Fibroblast of lung (primary cell): ENCODE data around the gene SLC35B1. TPM values are rescaled to one million over a fixed set of nuclear protein-coding genes. Genes with fewer than 3 reads are reported as not detected.

ENCODE experiments used
- DNase-seq, 2 donors: peaks; one replicate each; pipeline versions ENCODE4 v3.0.0 to v3.0.0-alpha.2; 2010; ENCODE audit warnings: low read depth in 2 of 2
- H2AFZ ChIP-seq: 2 replicates; pipeline ENCODE4 v1.5.1; 2012; ENCODE audit warnings: low read length, control low read depth, inconsistent platforms
- H3K27ac ChIP-seq: 2 replicates; pipeline ENCODE4 v1.5.1; 2011; ENCODE audit warnings: low read length, control low read depth; ENCODE audit not compliant: insufficient read depth
- H3K27me3 ChIP-seq: 2 replicates; pipeline ENCODE4 v1.5.1; 2011; ENCODE audit warnings: mild to moderate bottlenecking, low read length; ENCODE audit not compliant: control insufficient read depth, insufficient read depth
- H3K36me3 ChIP-seq: 2 replicates; pipeline ENCODE4 v1.5.1; 2011; ENCODE audit warnings: low read length; ENCODE audit not compliant: control insufficient read depth, insufficient read depth
- H3K4me1 ChIP-seq: 2 replicates; pipeline ENCODE4 v1.5.1; 2011; ENCODE audit warnings: low read length; ENCODE audit not compliant: control insufficient read depth, insufficient read depth; ENCODE audit errors: extremely low read depth
- H3K4me2 ChIP-seq: 2 replicates; pipeline ENCODE4 v1.5.1; 2011; ENCODE audit warnings: low read length, control low read depth; ENCODE audit not compliant: insufficient read depth; ENCODE audit errors: extremely low read depth
- H3K4me3 ChIP-seq, 4 experiments: fragments of 200-600 bp in 1 of 4; sonication (generic) in 1 of 4; replicated peaks in 1 of 4; 2 replicates each; pipeline ENCODE4 v1.5.1; 2011 to 2016; ENCODE audit warnings: low read length in 4 of 4, low read depth in 3 of 4, mild to moderate bottlenecking in 3 of 4, control low read depth in 2 of 4, inconsistent platforms in 1 of 4, mixed read lengths in 1 of 4; ENCODE audit not compliant: insufficient read depth in 1 of 4; ENCODE audit errors: control extremely low read depth in 1 of 4
- H3K79me2 ChIP-seq: 2 replicates; pipeline ENCODE4 v1.5.1; 2012; ENCODE audit warnings: mild to moderate bottlenecking, low read length, inconsistent platforms; ENCODE audit not compliant: control insufficient read depth, insufficient read depth
- H3K9ac ChIP-seq: 2 replicates; pipeline ENCODE4 v1.5.1; 2011; ENCODE audit warnings: mild to moderate bottlenecking, low read length, control low read depth; ENCODE audit not compliant: insufficient read depth
- H3K9me3 ChIP-seq: 2 replicates; pipeline ENCODE4 v1.5.1; 2012; ENCODE audit warnings: low read depth, low read length; ENCODE audit not compliant: control insufficient read depth, insufficient read depth
- H4K20me1 ChIP-seq: 2 replicates; pipeline ENCODE4 v1.5.1; 2011; ENCODE audit warnings: low read length; ENCODE audit not compliant: control insufficient read depth, insufficient read depth; ENCODE audit errors: extremely low read depth
- CTCF ChIP-seq, 2 donors: IDR thresholded peaks in 1 of 2; conservative IDR thresholded peaks in 1 of 2; 1 replicate in 1 of 2; 2 replicates in 1 of 2; pipeline ENCODE4 v1.5.1; 2011 to 2012; ENCODE audit warnings: low read length in 2 of 2, control low read depth in 1 of 2, inconsistent platforms in 1 of 2, low read depth in 1 of 2, mild to moderate bottlenecking in 1 of 2
- EZH2 ChIP-seq: IDR thresholded peaks from 2 replicates; pipeline ENCODE4 v1.5.1; 2012; ENCODE audit warnings: low read length, control low read depth, mild to moderate bottlenecking; ENCODE audit errors: missing control alignments
- polyA plus RNA-seq, 2 donors: library from polyadenylated mRNA; depleted of rRNA in 1 of 2; stranded (reverse) in 1 of 2; unstranded in 1 of 2; fragments of >200 nt; gene quantifications; 2 replicates each; pipeline ENCODE4 v1.2.1, GENCODE V29; 2011 to 2012; ENCODE audit warnings: missing spikeins in 1 of 2
- total RNA-seq: library from RNA; depleted of rRNA; stranded (reverse); fragments of >200 nt; gene quantifications from 2 replicates; pipeline ENCODE4 v1.2.1, GENCODE V29; 2014

SLC35B1 gene
- total and polyA plus RNA-seq, 2 donors (not counting 1 experiment from before 2014, with no cell fraction given), result 36.3 to 56.9 TPM

DNA sequence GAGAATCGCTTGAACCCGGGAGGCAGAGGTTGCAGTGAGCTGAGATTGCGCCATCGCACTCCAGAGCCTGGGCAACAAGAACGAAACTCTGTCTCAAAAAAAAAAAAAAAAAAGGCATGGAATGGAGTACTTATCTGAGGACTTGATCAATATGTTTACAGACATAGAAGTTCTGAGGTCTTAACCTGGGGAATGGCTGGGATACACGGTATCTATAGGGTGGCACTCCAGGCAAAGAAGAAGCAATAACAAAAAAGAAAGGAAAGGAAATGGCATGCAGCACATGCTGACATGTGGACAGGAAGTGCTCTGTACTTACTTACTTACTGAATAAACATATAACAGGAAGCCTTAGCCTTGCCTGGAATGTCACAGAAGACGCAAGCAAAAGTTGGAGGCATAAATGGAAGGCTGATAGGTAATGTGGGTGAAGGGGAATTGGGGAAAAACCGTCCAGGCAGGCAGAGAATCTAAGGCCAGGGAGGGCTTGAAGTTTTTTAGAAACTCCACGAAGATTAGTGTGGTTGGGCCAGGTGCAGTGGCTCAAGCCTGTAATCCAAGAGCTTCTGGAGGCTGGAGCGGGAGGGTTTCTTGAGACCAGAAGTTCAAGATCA, 19.8 kb downstream of the SLC35B1 start:
- H3K4me2 ChIP-seq, result no peak overlapping the region
- peak; percentile 26 to 47 for DNase-seq
- no peaks in the 10 kb centered on the region for H3K79me2 ChIP-seq
- H3K36me3 ChIP-seq, result no peaks in the 10 kb centered on the region
- H3K9me3 ChIP-seq, result no peaks in the 10 kb centered on the region
- H3K27ac ChIP-seq, result no peak overlapping the region
- H3K9ac ChIP-seq, result no peak overlapping the region
- peak overlapping the region; percentile 74 for H2AFZ ChIP-seq
- H3K4me1 ChIP-seq, result no peaks in the 10 kb centered on the region
- no peaks in the 10 kb centered on the region for H4K20me1 ChIP-seq
- peaks cover 5% of the 10 kb centered on the region for H3K27me3 ChIP-seq
- no peak for TF ChIP-seq EZH2
- no peak for TF ChIP-seq CTCF (conservative IDR thresholded peaks at IDR 0.05 in 1 of 2, IDR thresholded peaks at IDR 0.05 in 1 of 2; ENCODE audit: low read depth in 1 of 2, low read length in 2 of 2)
- no peak overlapping the region for H3K4me3 ChIP-seq

- H2AFZ ChIP-seq, result no peak overlapping the region
- no peak overlapping the region for H3K27ac ChIP-seq
- no peaks in the 10 kb centered on the region for H4K20me1 ChIP-seq
- peaks cover 10% of the 10 kb centered on the region for H3K79me2 ChIP-seq
- no peak overlapping the region for H3K4me2 ChIP-seq
- peaks cover 8% of the 10 kb centered on the region for H3K27me3 ChIP-seq
- H3K9ac ChIP-seq, result no peak overlapping the region
- H3K4me1 ChIP-seq, result no peaks in the 10 kb centered on the region
- no peaks in the 10 kb centered on the region for H3K36me3 ChIP-seq
- no peak for DNase-seq
- no peak overlapping the region for H3K4me3 ChIP-seq
- TF ChIP-seq EZH2, result no peak
- no peak for TF ChIP-seq CTCF (conservative IDR thresholded peaks at IDR 0.05 in 1 of 2, IDR thresholded peaks at IDR 0.05 in 1 of 2; ENCODE audit: low read depth in 1 of 2, low read length in 2 of 2)
- H3K9me3 ChIP-seq, result no peaks in the 10 kb centered on the region
Observed at GRCh38 chr17:49681106-49681979, 26.4 kb downstream of the SLC35B1 start.

DNA sequence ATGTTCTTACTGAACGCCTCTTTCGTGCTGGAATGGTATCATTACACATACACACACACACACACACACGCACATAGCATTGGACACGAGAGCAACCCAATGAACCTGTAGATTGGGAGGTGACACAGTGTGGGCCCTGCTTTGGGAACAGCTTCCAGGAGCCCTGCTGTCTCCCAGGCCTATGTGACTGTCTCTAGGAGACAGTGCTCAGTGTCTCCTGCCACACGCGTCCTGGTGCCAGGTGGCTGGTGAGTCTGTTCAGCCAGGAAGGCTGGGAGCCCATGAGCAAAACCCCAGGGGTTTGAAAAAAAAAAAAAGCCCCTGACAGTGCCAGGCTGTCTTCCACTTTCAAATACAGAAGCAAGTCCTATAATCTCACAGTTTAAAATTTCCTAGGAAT, 27.4 kb downstream of the SLC35B1 start:
- Histone ChIP-seq H3K4me2 (no peak overlapping the region), H3K4me1 (no peaks in the 10 kb centered on the region), H3K79me2 (peaks cover 20% of the 10 kb centered on the region), H3K36me3 (no peaks in the 10 kb centered on the region), H4K20me1 (no peaks in the 10 kb centered on the region), H3K9me3 (no peaks in the 10 kb centered on the region), H2AFZ (no peak overlapping the region), H3K27ac (no peak overlapping the region), H3K9ac (no peak overlapping the region), H3K27me3 (peaks cover 8% of the 10 kb centered on the region), H3K4me3 (no peak overlapping the region)
- DNase-seq, result no peak
- TF ChIP-seq CTCF (conservative IDR thresholded peaks at IDR 0.05 in 1 of 2, IDR thresholded peaks at IDR 0.05 in 1 of 2; ENCODE audit: low read depth in 1 of 2, low read length in 2 of 2) (no peak), EZH2 (no peak)
